Right lobe of liver (tissue), 4 donors: Measurements from ENCODE around the gene VMP1.

ENCODE experiments used
- POLR2A ChIP-seq: fragments of 450-650 bp; IDR thresholded peaks from one replicate; pipeline ENCODE4 v1.6.1; 2017; ENCODE audit warnings: antibody characterized with exemption, mild to moderate bottlenecking
- TF ChIP-seq, protein P1 (sequence below), 4 donors: fragments of 200-600 bp in 3 of 4; fragments of 450-650 bp in 1 of 4; IDR thresholded peaks; one replicate each; pipeline versions ENCODE4 v1.5.1 to v1.8.0; 2016 to 2022; ENCODE audit warnings: antibody characterized with exemption in 4 of 4, mild to moderate bottlenecking in 2 of 4
- donor health status: DM: no; HTN: no; CAD: no.
- donor health status: DM: no; HTN: no; CAD: no.
- donor health status: DM: no; HTN: yes; CAD: no.

DNA sequence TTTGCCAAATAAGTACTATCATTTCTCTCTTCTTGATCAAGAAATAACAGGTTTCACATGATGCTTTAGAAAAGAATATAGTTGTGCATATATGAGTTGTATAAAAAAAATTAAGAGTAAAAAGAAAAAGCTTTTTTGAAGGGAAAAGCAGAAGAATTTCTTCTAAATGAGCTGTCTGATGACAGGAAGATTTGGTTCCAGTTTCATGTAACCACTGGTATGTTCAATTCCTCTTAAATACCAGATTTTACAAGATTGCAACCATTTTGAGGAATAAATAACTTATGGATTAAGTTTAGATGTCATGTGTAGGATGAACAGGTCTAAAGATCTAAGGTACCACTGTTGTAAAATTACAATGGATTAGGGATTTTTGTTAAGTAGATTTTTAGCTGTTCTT, 45.0 kb downstream of the VMP1 start:
- TF ChIP-seq, protein P1, sequence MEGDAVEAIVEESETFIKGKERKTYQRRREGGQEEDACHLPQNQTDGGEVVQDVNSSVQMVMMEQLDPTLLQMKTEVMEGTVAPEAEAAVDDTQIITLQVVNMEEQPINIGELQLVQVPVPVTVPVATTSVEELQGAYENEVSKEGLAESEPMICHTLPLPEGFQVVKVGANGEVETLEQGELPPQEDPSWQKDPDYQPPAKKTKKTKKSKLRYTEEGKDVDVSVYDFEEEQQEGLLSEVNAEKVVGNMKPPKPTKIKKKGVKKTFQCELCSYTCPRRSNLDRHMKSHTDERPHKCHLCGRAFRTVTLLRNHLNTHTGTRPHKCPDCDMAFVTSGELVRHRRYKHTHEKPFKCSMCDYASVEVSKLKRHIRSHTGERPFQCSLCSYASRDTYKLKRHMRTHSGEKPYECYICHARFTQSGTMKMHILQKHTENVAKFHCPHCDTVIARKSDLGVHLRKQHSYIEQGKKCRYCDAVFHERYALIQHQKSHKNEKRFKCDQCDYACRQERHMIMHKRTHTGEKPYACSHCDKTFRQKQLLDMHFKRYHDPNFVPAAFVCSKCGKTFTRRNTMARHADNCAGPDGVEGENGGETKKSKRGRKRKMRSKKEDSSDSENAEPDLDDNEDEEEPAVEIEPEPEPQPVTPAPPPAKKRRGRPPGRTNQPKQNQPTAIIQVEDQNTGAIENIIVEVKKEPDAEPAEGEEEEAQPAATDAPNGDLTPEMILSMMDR (IDR thresholded peaks at IDR 0.05), result no peak
- TF ChIP-seq POLR2A, result no peak
